Loucy (cell line): ENCODE data around the gene POLR3K.

Experiments
- H2AFZ ChIP-seq: fragments of 200-600 bp; sonication (generic); 2 replicates; pipeline ENCODE4 v1.6.0; 2016; ENCODE audit warnings: antibody characterized with exemption, mild to moderate bottlenecking, low read length, moderate library complexity
- H3F3A ChIP-seq: fragments of 200-600 bp; 2 replicates; pipeline ENCODE4 v1.6.0; 2016; ENCODE audit warnings: antibody characterized with exemption, low read depth, mild to moderate bottlenecking
- H3K27me3 ChIP-seq: fragments of 200-600 bp; sonication (generic); 2 replicates; pipeline ENCODE4 v1.6.1; 2014; ENCODE audit warnings: low read length, mild to moderate bottlenecking; ENCODE audit not compliant: insufficient read depth, poor library complexity, severe bottlenecking
- H3K36me3 ChIP-seq: fragments of 200-600 bp; sonication (generic); 2 replicates; pipeline ENCODE4 v1.6.1; 2016; ENCODE audit warnings: low read length; ENCODE audit not compliant: insufficient read depth
- H3K4me1 ChIP-seq: fragments of 200-600 bp; sonication (generic); 2 replicates; pipeline ENCODE4 v1.5.1; 2014; ENCODE audit warnings: low read length, mild to moderate bottlenecking; ENCODE audit not compliant: insufficient read depth, poor library complexity, severe bottlenecking
- H3K4me2 ChIP-seq: fragments of 200-600 bp; sonication (generic); 2 replicates; pipeline ENCODE4 v1.6.0; 2014; ENCODE audit warnings: antibody characterized with exemption, low read length, low read depth, mild to moderate bottlenecking; ENCODE audit not compliant: poor library complexity, severe bottlenecking
- H3K4me3 ChIP-seq: fragments of 200-600 bp; sonication (generic); 2 replicates; pipeline ENCODE4 v1.5.1; 2014; ENCODE audit warnings: low read length, mild to moderate bottlenecking, mixed read lengths; ENCODE audit not compliant: poor library complexity, severe bottlenecking
- H3K79me2 ChIP-seq: fragments of 200-600 bp; sonication (generic); 2 replicates; pipeline ENCODE4 v1.6.1; 2014; ENCODE audit warnings: low read length; ENCODE audit not compliant: insufficient read depth
- H3K9ac ChIP-seq: fragments of 200-600 bp; sonication (generic); 2 replicates; pipeline ENCODE4 v1.6.0; 2014; ENCODE audit warnings: mild to moderate bottlenecking, low read depth, low read length, moderate library complexity; ENCODE audit not compliant: poor library complexity, severe bottlenecking
- H3K9me2 ChIP-seq: fragments of 200-600 bp; sonication (generic); replicated peaks from 2 replicates; pipeline ENCODE4 v1.6.1; 2016; ENCODE audit warnings: low read depth, low read length, mixed read lengths
- H3K9me3 ChIP-seq: fragments of 200-600 bp; sonication (generic); 2 replicates; pipeline ENCODE4 v1.6.1; 2014; ENCODE audit warnings: mild to moderate bottlenecking, antibody characterized with exemption, low read length, low read depth; ENCODE audit not compliant: insufficient read depth
- H4K20me1 ChIP-seq: fragments of 200-600 bp; sonication (generic); 2 replicates; pipeline ENCODE4 v1.6.0; 2014; ENCODE audit warnings: antibody characterized with exemption, low read length, mild to moderate bottlenecking; ENCODE audit not compliant: insufficient read depth, poor library complexity, severe bottlenecking
- EZH2phosphoT487 ChIP-seq: fragments of 200-600 bp; IDR thresholded peaks from 2 replicates; pipeline ENCODE4 v1.6.1; 2018; ENCODE audit warnings: antibody characterized with exemption, mild to moderate bottlenecking, moderate library complexity, borderline replicate concordance
- TF ChIP-seq, protein P1 (sequence below): fragments of 200-600 bp; sonication (generic); conservative IDR thresholded peaks from 2 replicates; pipeline ENCODE4 v1.5.1; 2014; ENCODE audit warnings: mild to moderate bottlenecking, antibody characterized with exemption, low read length

POLR3K gene

GRCh38 chr16:85865-86264 lies 32.5 kb upstream of the POLR3K start:
- no peaks in the 10 kb centered on the region for H3K36me3 ChIP-seq
- peak overlapping the region; percentile 81 for H3K4me2 ChIP-seq

GRCh38 chr16:85407-85782 lies 32.0 kb upstream of the POLR3K start:
- peak overlapping the region; percentile 62 for H3K4me3 ChIP-seq
- no peaks in the 10 kb centered on the region for H3K9me3 ChIP-seq
- no peaks in the 10 kb centered on the region for H3K9me2 ChIP-seq
- no peaks in the 10 kb centered on the region; the same call in 1 of the 2 replicates for H3F3A ChIP-seq
- H4K20me1 ChIP-seq, result no peaks in the 10 kb centered on the region
- TF ChIP-seq, protein P1, sequence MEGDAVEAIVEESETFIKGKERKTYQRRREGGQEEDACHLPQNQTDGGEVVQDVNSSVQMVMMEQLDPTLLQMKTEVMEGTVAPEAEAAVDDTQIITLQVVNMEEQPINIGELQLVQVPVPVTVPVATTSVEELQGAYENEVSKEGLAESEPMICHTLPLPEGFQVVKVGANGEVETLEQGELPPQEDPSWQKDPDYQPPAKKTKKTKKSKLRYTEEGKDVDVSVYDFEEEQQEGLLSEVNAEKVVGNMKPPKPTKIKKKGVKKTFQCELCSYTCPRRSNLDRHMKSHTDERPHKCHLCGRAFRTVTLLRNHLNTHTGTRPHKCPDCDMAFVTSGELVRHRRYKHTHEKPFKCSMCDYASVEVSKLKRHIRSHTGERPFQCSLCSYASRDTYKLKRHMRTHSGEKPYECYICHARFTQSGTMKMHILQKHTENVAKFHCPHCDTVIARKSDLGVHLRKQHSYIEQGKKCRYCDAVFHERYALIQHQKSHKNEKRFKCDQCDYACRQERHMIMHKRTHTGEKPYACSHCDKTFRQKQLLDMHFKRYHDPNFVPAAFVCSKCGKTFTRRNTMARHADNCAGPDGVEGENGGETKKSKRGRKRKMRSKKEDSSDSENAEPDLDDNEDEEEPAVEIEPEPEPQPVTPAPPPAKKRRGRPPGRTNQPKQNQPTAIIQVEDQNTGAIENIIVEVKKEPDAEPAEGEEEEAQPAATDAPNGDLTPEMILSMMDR, result no peak
- no peak for TF ChIP-seq EZH2phosphoT487
- H3K4me2 ChIP-seq, result peak overlapping the region; percentile 81
- H3K79me2 ChIP-seq, result no peaks in the 10 kb centered on the region; the same call in 1 of the 2 replicates
- H3K4me1 ChIP-seq, result peaks cover 41% of the 10 kb centered on the region
- no peaks in the 10 kb centered on the region for H3K36me3 ChIP-seq
- peak overlapping the region; percentile 72 for H3K9ac ChIP-seq
- no peak overlapping the region for H2AFZ ChIP-seq
- no peaks in the 10 kb centered on the region for H3K27me3 ChIP-seq

More at GRCh38 chr16:85865-86264, 32.5 kb upstream of the POLR3K start:
- Histone ChIP-seq H3K9me2 (no peaks in the 10 kb centered on the region), H3K9ac (peak overlapping the region; percentile 72), H3K27me3 (no peaks in the 10 kb centered on the region), H3K4me1 (peaks cover 40% of the 10 kb centered on the region), H3K79me2 (no peaks in the 10 kb centered on the region; the same call in 1 of the 2 replicates), H3K9me3 (no peaks in the 10 kb centered on the region), H3F3A (no peaks in the 10 kb centered on the region; the same call in 1 of the 2 replicates), H2AFZ (no peak overlapping the region), H4K20me1 (no peaks in the 10 kb centered on the region), H3K4me3 (peak overlapping the region; percentile 62)
- TF ChIP-seq, protein P1, result no peak
- no peak for TF ChIP-seq EZH2phosphoT487

- H3K79me2 ChIP-seq, result no peaks in the 10 kb centered on the region; the same call in 1 of the 2 replicates
- H2AFZ ChIP-seq, result no peak overlapping the region
- H3K9me3 ChIP-seq, result no peaks in the 10 kb centered on the region
- H3K9ac ChIP-seq, result peak overlapping the region; percentile 76
- H3F3A ChIP-seq, result no peaks in the 10 kb centered on the region; the same call in 1 of the 2 replicates
- no peaks in the 10 kb centered on the region for H4K20me1 ChIP-seq
- no peaks in the 10 kb centered on the region for H3K9me2 ChIP-seq
- peaks cover 46% of the 10 kb centered on the region for H3K4me1 ChIP-seq
- H3K4me2 ChIP-seq, result peak overlapping the region; percentile 81
- TF ChIP-seq, protein P1, result no peak
- no peak for TF ChIP-seq EZH2phosphoT487
- H3K36me3 ChIP-seq, result no peaks in the 10 kb centered on the region
- peak overlapping the region; percentile 62 for H3K4me3 ChIP-seq
- H3K27me3 ChIP-seq, result no peaks in the 10 kb centered on the region
Observed at GRCh38 chr16:84718-85406, 31.5 kb upstream of the POLR3K start.
